ENCODE results near the gene GALNS. TPM values are rescaled to one million over a fixed set of nuclear protein-coding genes. Genes with fewer than 3 reads are reported as not detected.

The GALNS gene
- total and polyA plus RNA-seq, 2 of the 13 experiments (the other 11 are each of a cell fraction or from before 2014, with no cell fraction given) = 9.2 to 9.8 TPM

DNA sequence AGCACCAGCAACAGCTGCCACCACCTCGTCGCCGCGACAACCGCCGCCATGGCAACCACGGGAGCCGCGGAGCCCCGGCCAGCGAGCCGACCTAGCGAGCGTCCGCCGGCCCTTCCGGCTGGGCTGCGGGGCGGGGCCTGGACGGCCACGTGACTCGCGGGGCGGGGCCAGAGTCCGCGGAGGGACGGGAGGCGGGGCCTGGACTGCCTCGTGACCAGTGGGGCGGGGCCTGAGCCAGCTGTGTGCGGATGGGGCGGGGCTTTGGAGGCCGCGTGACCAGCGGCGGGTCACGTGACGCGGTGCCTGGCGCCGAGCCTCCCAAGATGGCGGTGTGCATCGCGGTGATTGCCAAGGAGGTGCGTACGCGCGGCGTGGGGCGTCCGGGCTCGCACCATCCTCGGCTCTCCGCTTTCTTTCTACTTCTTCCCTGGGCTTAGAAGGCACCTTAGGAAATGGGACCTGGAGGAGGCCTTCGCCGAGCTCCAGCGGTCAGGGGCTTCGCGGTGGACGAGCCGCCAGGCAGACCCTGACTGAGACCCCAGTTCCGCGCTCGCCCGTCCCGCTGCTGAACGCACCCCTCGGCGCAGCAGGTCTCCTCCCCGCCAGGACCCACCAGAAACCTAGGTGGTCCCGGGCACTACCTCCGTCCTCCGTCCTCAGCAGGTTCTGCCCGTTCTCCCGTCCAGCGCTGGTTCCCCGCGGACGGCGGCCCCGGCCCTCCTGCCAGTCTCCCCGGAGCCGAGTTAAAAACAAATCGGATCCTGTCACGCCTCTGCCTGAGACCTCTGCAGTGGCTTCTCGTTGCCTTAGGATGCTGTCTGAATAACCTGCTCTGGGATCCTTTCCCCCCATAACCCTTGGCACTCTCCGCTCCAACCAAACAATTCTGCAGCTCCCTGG lies at the start of gene GALNS, which contains the start of gene TRAPPC2L (continued):
- TF ChIP-seq ZNF160 (CRISPR knock-in tag; IDR thresholded peaks at IDR 0.05) = no peak; the same call in 1 of the 2 replicates
- TF ChIP-seq, protein P1, sequence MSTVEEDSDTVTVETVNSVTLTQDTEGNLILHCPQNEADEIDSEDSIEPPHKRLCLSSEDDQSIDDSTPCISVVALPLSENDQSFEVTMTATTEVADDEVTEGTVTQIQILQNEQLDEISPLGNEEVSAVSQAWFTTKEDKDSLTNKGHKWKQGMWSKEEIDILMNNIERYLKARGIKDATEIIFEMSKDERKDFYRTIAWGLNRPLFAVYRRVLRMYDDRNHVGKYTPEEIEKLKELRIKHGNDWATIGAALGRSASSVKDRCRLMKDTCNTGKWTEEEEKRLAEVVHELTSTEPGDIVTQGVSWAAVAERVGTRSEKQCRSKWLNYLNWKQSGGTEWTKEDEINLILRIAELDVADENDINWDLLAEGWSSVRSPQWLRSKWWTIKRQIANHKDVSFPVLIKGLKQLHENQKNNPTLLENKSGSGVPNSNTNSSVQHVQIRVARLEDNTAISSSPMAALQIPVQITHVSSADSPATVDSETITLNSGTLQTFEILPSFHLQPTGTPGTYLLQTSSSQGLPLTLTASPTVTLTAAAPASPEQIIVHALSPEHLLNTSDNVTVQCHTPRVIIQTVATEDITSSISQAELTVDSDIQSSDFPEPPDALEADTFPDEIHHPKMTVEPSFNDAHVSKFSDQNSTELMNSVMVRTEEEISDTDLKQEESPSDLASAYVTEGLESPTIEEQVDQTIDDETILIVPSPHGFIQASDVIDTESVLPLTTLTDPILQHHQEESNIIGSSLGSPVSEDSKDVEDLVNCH (CRISPR knock-in tag; IDR thresholded peaks at IDR 0.05) = peak; percentile 72; the same call in 1 of the 2 replicates
- TF ChIP-seq, protein P2, sequence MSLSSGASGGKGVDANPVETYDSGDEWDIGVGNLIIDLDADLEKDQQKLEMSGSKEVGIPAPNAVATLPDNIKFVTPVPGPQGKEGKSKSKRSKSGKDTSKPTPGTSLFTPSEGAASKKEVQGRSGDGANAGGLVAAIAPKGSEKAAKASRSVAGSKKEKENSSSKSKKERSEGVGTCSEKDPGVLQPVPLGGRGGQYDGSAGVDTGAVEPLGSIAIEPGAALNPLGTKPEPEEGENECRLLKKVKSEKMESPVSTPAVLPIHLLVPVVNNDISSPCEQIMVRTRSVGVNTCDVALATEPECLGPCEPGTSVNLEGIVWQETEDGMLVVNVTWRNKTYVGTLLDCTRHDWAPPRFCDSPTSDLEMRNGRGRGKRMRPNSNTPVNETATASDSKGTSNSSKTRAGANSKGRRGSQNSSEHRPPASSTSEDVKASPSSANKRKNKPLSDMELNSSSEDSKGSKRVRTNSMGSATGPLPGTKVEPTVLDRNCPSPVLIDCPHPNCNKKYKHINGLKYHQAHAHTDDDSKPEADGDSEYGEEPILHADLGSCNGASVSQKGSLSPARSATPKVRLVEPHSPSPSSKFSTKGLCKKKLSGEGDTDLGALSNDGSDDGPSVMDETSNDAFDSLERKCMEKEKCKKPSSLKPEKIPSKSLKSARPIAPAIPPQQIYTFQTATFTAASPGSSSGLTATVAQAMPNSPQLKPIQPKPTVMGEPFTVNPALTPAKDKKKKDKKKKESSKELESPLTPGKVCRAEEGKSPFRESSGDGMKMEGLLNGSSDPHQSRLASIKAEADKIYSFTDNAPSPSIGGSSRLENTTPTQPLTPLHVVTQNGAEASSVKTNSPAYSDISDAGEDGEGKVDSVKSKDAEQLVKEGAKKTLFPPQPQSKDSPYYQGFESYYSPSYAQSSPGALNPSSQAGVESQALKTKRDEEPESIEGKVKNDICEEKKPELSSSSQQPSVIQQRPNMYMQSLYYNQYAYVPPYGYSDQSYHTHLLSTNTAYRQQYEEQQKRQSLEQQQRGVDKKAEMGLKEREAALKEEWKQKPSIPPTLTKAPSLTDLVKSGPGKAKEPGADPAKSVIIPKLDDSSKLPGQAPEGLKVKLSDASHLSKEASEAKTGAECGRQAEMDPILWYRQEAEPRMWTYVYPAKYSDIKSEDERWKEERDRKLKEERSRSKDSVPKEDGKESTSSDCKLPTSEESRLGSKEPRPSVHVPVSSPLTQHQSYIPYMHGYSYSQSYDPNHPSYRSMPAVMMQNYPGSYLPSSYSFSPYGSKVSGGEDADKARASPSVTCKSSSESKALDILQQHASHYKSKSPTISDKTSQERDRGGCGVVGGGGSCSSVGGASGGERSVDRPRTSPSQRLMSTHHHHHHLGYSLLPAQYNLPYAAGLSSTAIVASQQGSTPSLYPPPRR (CRISPR knock-in tag; IDR thresholded peaks at IDR 0.05; ENCODE audit: borderline replicate concordance) = peak; percentile 57; the same call in 1 of the 2 replicates
- no peak for TF ChIP-seq ZNF326 (CRISPR knock-in tag; IDR thresholded peaks at IDR 0.05; ENCODE audit: borderline replicate concordance)
- TF ChIP-seq ZNF256 (CRISPR knock-in tag; conservative IDR thresholded peaks at IDR 0.05) = peak; percentile 60; the same call in 1 of the 2 replicates
- 0 out of 2 replicates have a peak, but pooled peaks have one; percentile 27 for TF ChIP-seq ZSCAN30 (CRISPR knock-in tag; IDR thresholded peaks at IDR 0.05)
- TF ChIP-seq, protein P3, sequence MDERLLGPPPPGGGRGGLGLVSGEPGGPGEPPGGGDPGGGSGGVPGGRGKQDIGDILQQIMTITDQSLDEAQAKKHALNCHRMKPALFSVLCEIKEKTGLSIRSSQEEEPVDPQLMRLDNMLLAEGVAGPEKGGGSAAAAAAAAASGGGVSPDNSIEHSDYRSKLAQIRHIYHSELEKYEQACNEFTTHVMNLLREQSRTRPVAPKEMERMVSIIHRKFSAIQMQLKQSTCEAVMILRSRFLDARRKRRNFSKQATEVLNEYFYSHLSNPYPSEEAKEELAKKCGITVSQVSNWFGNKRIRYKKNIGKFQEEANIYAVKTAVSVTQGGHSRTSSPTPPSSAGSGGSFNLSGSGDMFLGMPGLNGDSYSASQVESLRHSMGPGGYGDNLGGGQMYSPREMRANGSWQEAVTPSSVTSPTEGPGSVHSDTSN (CRISPR knock-in tag; IDR thresholded peaks at IDR 0.05) = no peak
- TF ChIP-seq PHF8 (CRISPR knock-in tag; IDR thresholded peaks at IDR 0.05) = peak; percentile 93
- peak; percentile 55; the same call in 1 of the 2 replicates for TF ChIP-seq HIVEP1 (CRISPR knock-in tag; IDR thresholded peaks at IDR 0.05)
- TF ChIP-seq GATA4 (IDR thresholded peaks at IDR 0.05; ENCODE audit: borderline replicate concordance, low read depth) = peak; percentile 65; the same call in 1 of the 2 replicates
- TF ChIP-seq, protein P4, sequence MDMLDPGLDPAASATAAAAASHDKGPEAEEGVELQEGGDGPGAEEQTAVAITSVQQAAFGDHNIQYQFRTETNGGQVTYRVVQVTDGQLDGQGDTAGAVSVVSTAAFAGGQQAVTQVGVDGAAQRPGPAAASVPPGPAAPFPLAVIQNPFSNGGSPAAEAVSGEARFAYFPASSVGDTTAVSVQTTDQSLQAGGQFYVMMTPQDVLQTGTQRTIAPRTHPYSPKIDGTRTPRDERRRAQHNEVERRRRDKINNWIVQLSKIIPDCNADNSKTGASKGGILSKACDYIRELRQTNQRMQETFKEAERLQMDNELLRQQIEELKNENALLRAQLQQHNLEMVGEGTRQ (IDR thresholded peaks at IDR 0.05; ENCODE audit: low read depth, low read length) = peak; percentile 99
- TF ChIP-seq, protein P4 (CRISPR knock-in tag; IDR thresholded peaks at IDR 0.05; ENCODE audit: borderline replicate concordance) = peak; percentile 96; the same call in 1 of the 2 replicates
- TF ChIP-seq, protein P5, sequence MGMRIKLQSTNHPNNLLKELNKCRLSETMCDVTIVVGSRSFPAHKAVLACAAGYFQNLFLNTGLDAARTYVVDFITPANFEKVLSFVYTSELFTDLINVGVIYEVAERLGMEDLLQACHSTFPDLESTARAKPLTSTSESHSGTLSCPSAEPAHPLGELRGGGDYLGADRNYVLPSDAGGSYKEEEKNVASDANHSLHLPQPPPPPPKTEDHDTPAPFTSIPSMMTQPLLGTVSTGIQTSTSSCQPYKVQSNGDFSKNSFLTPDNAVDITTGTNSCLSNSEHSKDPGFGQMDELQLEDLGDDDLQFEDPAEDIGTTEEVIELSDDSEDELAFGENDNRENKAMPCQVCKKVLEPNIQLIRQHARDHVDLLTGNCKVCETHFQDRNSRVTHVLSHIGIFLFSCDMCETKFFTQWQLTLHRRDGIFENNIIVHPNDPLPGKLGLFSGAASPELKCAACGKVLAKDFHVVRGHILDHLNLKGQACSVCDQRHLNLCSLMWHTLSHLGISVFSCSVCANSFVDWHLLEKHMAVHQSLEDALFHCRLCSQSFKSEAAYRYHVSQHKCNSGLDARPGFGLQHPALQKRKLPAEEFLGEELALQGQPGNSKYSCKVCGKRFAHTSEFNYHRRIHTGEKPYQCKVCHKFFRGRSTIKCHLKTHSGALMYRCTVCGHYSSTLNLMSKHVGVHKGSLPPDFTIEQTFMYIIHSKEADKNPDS (CRISPR knock-in tag; IDR thresholded peaks at IDR 0.05) = no peak
